Heart right ventricle (tissue), 16 donors: Measurements from ENCODE around the gene CDC42BPA. TPM values are rescaled to one million over a fixed set of nuclear protein-coding genes. Genes with fewer than 3 reads are reported as not detected.

Source experiments
- ATAC-seq, 8 donors: fragments of 200-7000 bp; cut with Tn5 transposase; one replicate each; pipeline ENCODE4 v1.9.1; 2020; ENCODE audit warnings: mild to moderate bottlenecking in 8 of 8, moderate library complexity in 8 of 8, moderate number of reproducible peaks in 1 of 8
- DNase-seq, 2 donors: peaks; one replicate each; pipeline ENCODE4 v3.0.0-alpha.2; 2020
- H3K27ac ChIP-seq, 10 donors: fragments of 200-600 bp; sonication (generic) in 2 of 10; one replicate each; pipeline versions ENCODE4 v1.5.0 to v1.8.0; 2020 to 2022; ENCODE audit warnings: mild to moderate bottlenecking in 3 of 10
- H3K27me3 ChIP-seq, 7 donors: fragments of 200-600 bp; one replicate each; pipeline ENCODE4 v1.8.0; 2021 to 2022; ENCODE audit warnings: mild to moderate bottlenecking in 2 of 7
- H3K36me3 ChIP-seq, 9 donors: fragments of 200-600 bp; sonication (generic) in 1 of 9; one replicate each; pipeline versions ENCODE4 v1.5.0 to v1.8.0; 2020 to 2022; ENCODE audit warnings: mild to moderate bottlenecking in 2 of 9
- H3K4me1 ChIP-seq, 9 donors: fragments of 200-600 bp; sonication (generic) in 1 of 9; one replicate each; pipeline versions ENCODE4 v1.5.0 to v1.8.0; 2020 to 2022; ENCODE audit warnings: mild to moderate bottlenecking in 4 of 9
- H3K4me3 ChIP-seq, 10 donors: fragments of 200-600 bp; sonication (generic) in 2 of 10; one replicate each; pipeline versions ENCODE4 v1.5.0 to v1.8.0; 2020 to 2022; ENCODE audit warnings: mild to moderate bottlenecking in 7 of 10, moderate library complexity in 2 of 10
- H3K9me3 ChIP-seq, 11 donors: fragments of 200-600 bp in 10 of 11; sonication (generic) in 2 of 11; one replicate each; pipeline versions ENCODE4 v1.5.0 to v1.8.0; 2013 to 2022; ENCODE audit warnings: mild to moderate bottlenecking in 2 of 11, control low read depth in 1 of 11, moderate library complexity in 1 of 11
- CTCF ChIP-seq, 9 donors: fragments of 200-600 bp; sonication (generic) in 2 of 9; IDR thresholded peaks; one replicate each; pipeline versions ENCODE4 v1.5.0 to v1.8.0; 2021 to 2022; ENCODE audit warnings: antibody characterized with exemption in 9 of 9, mild to moderate bottlenecking in 5 of 9, moderate library complexity in 1 of 9
- WGBS, 2 donors: extraction: QIAGEN DNeasy Blood & Tissue Kit; methylation state at CpG; one replicate each; pipeline ENCODE4 v1.1.7; 2013; ENCODE audit warnings: inconsistent platforms in 1 of 2; 5-methylcytosine and 5-hydroxymethylcytosine counted together
- intact Hi-C, 10 donors: fragments of 100-400 bp; cut with DNase I; formaldehyde crosslinking; loops; one replicate each; pipeline versions ENCODE4 v1.11.1 to v1.14.2; 2022
- polyA plus RNA-seq, 2 donors: library from polyadenylated mRNA; stranded (reverse); fragments of 200-250 nt; gene quantifications; one replicate each; pipeline ENCODE4 v1.2.3, GENCODE V29; 2013
- total RNA-seq, 10 donors: library from RNA; stranded (reverse); fragmentation: NEBNext Ultra II Directional in 3 of 10; extraction: Animal tissue kit (Norgen Biotek cat#: 25700) in 3 of 10; gene quantifications; one replicate each; pipeline versions ENCODE4 v1.2.1 to v1.2.4, GENCODE V29; 2021 to 2023
- donor health status: Arrhythmogenic right ventricular cardiomyopathy.
- donor health status: ischemic (EF 13 %, LVEDD 7.1; RV severe dilation, severe dysfunction).
- donor health status: healthy with polysubstance abuse.
- donor health status: DM: no; HTN: yes; CAD: no.
- donor health status: DM: no; HTN: no; CAD: no.
- donor health status: ischemic (EF 25% LVEDD 6.9; RV normal size, moderate dysfunction).
- donor health status: ischemic (EF 25% LVEDD 5.7; RV mildly dilated, moderate dysfunction).
- donor health status: healthy.
- donor health status: DM: yes; HTN: yes; CAD: no.
- donor health status: Ischemic cardiomyopathy.
- donor health status: ischemic (EF 35%, LVEDD 5.7; RV mildly dilated, moderate dysfunction).
- donor health status: nonischemic (EF 11% LVEDD 7.7; RV severe dilation, severe dysfunction).
- donor health status: DM: yes; HTN: yes; CAD: no.
- donor health status: PGD.
- donor health status: ischemic (EF 29% LVEDD 5.4; RV normal size, mild dysfunction).
- donor health status: nonischemic (EF 23%, LVEDD 6.1; RV moderate dilation, normal function).

The CDC42BPA gene
- total and polyA plus RNA-seq, 12 donors = 8.6 to 39.5 (median 31.5) TPM

- H3K4me1 ChIP-seq = peaks cover 0 to 68% (median 37%) of the 10 kb centered on the region in 9 donors
- ATAC-seq = peak in 1 of 8 donors; percentile 8
Observed at GRCh38 chr1:226950871-226951270, 367.4 kb downstream of the CDC42BPA start.

GRCh38 chr1:226950316-226950715 lies 368.0 kb downstream of the CDC42BPA start:
- Histone ChIP-seq H3K4me3 (no peak overlapping the region), H3K27ac (peak overlapping the region in 3 of 10 donors; percentile 1 to 53 (median 9)), H3K9me3 (peaks cover 0 to 10% (median 0%) of the 10 kb centered on the region in 11 donors), H3K4me1 (peaks cover 3 to 73% (median 43%) of the 10 kb centered on the region in 9 donors), H3K36me3 (peaks cover 0 to 11% (median 0%) of the 10 kb centered on the region in 9 donors), H3K27me3 (no peaks in the 10 kb centered on the region)
- DNase-seq = no peak
- WGBS, 2 donors = 93 to 96% methylated on average over 1 of the region's 1 CpG
- TF ChIP-seq CTCF (IDR thresholded peaks at IDR 0.05) = no peak
- intact Hi-C loops = loop anchor here in 1 of 10 donors (5.0 kb wide), 1 partner anchor 33 kb away; no protein-coding TSS in a partner anchor
- no peak for ATAC-seq

More at GRCh38 chr1:226950871-226951270, 367.4 kb downstream of the CDC42BPA start:
- H3K27ac ChIP-seq = peak overlapping the region in 5 of 10 donors; percentile 9 to 59 (median 35)
- intact Hi-C loops = loop anchor here in 1 of 10 donors (5.0 kb wide), 1 partner anchor 34 kb away; no protein-coding TSS in a partner anchor
- H3K27me3 ChIP-seq = no peaks in the 10 kb centered on the region
- no peak overlapping the region for H3K4me3 ChIP-seq
- peaks cover 0 to 10% (median 0%) of the 10 kb centered on the region in 11 donors for H3K9me3 ChIP-seq
- WGBS, 2 donors = 70 to 77% methylated on average over 6 of the region's 6 CpGs
- H3K36me3 ChIP-seq = peaks cover 0 to 11% (median 0%) of the 10 kb centered on the region in 9 donors
- no peak for DNase-seq
- TF ChIP-seq CTCF (IDR thresholded peaks at IDR 0.05) = no peak

- WGBS, 2 donors = 77% methylated on average over 3 of the region's 3 CpGs
- H3K9me3 ChIP-seq = peaks cover 0 to 10% (median 0%) of the 10 kb centered on the region in 11 donors
- no peak for ATAC-seq
- H3K27ac ChIP-seq = peak overlapping the region in 2 of 10 donors; percentile 29 to 31
- H3K27me3 ChIP-seq = no peaks in the 10 kb centered on the region
- no peak for DNase-seq
- peaks cover 7 to 80% (median 49%) of the 10 kb centered on the region in 9 donors for H3K4me1 ChIP-seq
- H3K36me3 ChIP-seq = peaks cover 0 to 11% (median 0%) of the 10 kb centered on the region in 9 donors
- H3K4me3 ChIP-seq = no peak overlapping the region
- intact Hi-C loops = loop anchor here in 1 of 10 donors (5.0 kb wide), 1 partner anchor 43 kb away; no protein-coding TSS in a partner anchor
- no peak for TF ChIP-seq CTCF (IDR thresholded peaks at IDR 0.05)
Observed at GRCh38 chr1:226949401-226949800, 368.9 kb downstream of the CDC42BPA start.

GRCh38 chr1:226948996-226949395 lies 369.3 kb downstream of the CDC42BPA start:
- Histone ChIP-seq H3K27ac (peak overlapping the region in 2 of 10 donors; percentile 29 to 31), H3K36me3 (peaks cover 0 to 11% (median 0%) of the 10 kb centered on the region in 9 donors), H3K4me3 (no peak overlapping the region), H3K4me1 (peaks cover 7 to 80% (median 53%) of the 10 kb centered on the region in 9 donors), H3K27me3 (no peaks in the 10 kb centered on the region), H3K9me3 (peaks cover 0 to 10% (median 0%) of the 10 kb centered on the region in 11 donors)
- ATAC-seq = no peak
- no peak for DNase-seq
- WGBS, 2 donors = 88 to 89% methylated on average over 15 of the region's 15 CpGs
- intact Hi-C loops = loop anchor here in 1 of 10 donors (5.0 kb wide), 1 partner anchor 43 kb away; no protein-coding TSS in a partner anchor
- no peak for TF ChIP-seq CTCF (IDR thresholded peaks at IDR 0.05)
